Tibial nerve (tissue), 4 donors: ENCODE measurements around the gene ARAP3.

Source experiments
- EP300 ChIP-seq, 2 donors: sonication (generic); formaldehyde crosslinking; IDR thresholded peaks; one replicate each; pipeline ENCODE4 v1.6.1; 2017; ENCODE audit warnings: antibody characterized with exemption in 2 of 2, mild to moderate bottlenecking in 1 of 2
- POLR2A ChIP-seq, 2 donors: fragments of 450-650 bp; IDR thresholded peaks; one replicate each; pipeline ENCODE4 v1.6.1; 2017; ENCODE audit warnings: antibody characterized with exemption in 2 of 2, mild to moderate bottlenecking in 2 of 2, moderate library complexity in 2 of 2
- TF ChIP-seq, protein P1 (sequence below), 5 experiments: fragments of 200-600 bp in 3 of 5; fragments of 450-650 bp in 2 of 5; sonication (generic) in 3 of 5; IDR thresholded peaks; one replicate each; pipeline ENCODE4 v1.5.1; 2016 to 2019; ENCODE audit warnings: antibody characterized with exemption in 5 of 5, mild to moderate bottlenecking in 3 of 5, moderate library complexity in 2 of 5

DNA sequence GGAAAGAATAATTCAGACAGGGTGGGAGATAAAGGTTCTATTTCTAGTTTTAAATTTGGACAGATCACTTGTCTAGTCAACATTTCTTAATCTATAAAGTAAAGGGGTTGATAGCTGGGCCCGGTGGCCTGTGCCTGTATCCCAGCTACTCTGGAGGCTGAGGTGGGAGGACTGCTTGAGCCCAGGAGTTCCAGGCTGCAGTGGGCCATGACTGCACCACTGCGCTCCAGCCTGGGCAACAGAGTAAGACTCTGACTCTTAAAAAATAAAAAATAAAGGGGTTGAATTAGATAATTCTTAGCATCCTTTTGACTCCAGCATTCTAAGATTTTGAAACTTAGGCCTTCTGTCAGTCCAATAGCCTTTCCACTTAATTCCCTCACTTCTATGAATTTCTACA, 74.0 kb downstream of the ARAP3 start:
- TF ChIP-seq, protein P1, sequence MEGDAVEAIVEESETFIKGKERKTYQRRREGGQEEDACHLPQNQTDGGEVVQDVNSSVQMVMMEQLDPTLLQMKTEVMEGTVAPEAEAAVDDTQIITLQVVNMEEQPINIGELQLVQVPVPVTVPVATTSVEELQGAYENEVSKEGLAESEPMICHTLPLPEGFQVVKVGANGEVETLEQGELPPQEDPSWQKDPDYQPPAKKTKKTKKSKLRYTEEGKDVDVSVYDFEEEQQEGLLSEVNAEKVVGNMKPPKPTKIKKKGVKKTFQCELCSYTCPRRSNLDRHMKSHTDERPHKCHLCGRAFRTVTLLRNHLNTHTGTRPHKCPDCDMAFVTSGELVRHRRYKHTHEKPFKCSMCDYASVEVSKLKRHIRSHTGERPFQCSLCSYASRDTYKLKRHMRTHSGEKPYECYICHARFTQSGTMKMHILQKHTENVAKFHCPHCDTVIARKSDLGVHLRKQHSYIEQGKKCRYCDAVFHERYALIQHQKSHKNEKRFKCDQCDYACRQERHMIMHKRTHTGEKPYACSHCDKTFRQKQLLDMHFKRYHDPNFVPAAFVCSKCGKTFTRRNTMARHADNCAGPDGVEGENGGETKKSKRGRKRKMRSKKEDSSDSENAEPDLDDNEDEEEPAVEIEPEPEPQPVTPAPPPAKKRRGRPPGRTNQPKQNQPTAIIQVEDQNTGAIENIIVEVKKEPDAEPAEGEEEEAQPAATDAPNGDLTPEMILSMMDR (IDR thresholded peaks at IDR 0.05): no peak
- TF ChIP-seq POLR2A (IDR thresholded peaks at IDR 0.05): no peak
- no peak for TF ChIP-seq EP300 (IDR thresholded peaks at IDR 0.05)
